GM21619 (cell line): ENCODE data around the gene SGTA.

Experiments used
- ATAC-seq: cut with Tn5 transposase; IDR thresholded peaks from one replicate; pipeline ENCODE4 v1.9.1; 2021; ENCODE audit not compliant: unreplicated experiment

The SGTA gene

DNA sequence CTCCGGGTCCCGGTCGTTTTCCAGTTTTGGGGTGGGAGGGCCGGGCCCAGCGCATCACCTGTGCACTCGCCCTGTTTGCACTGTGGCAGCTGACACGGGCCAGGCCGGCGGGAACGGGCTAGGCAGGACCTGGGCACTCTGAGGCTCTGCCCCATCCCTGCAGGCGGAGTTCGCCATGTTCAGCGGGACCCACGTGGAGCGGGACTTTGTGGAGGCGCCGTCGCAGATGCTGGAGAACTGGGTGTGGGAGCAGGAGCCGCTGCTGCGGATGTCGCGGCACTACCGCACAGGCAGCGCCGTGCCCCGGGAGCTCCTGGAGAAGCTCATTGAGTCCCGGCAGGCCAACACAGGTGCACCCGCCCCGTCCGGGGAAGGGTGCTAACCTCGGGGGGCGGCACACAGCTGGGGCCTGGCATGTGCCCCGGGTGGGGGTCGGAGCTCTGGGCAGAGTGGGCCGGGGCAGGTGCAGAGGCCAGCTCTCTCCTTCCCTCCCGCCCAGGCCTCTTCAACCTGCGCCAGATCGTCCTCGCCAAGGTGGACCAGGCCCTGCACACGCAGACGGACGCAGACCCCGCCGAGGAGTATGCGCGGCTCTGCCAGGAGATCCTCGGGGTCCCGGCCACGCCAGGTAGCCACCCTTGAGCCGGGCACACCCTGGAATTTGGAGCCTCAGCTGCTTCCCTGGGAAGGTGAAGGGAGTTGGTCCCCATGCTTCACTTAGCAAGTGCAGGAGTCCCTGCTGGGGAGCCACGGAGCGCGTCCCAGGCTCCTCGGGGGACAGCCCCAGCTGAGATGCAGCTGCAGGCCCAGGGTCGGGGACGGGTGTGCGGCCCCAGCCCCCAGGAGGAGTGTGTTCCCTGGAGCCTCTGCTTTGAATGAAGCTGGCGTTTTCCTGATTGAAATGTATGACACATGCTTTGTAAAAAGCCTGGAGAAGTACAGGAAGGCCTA is 27.3 kb upstream of the SGTA start:
- no peak for ATAC-seq

DNA sequence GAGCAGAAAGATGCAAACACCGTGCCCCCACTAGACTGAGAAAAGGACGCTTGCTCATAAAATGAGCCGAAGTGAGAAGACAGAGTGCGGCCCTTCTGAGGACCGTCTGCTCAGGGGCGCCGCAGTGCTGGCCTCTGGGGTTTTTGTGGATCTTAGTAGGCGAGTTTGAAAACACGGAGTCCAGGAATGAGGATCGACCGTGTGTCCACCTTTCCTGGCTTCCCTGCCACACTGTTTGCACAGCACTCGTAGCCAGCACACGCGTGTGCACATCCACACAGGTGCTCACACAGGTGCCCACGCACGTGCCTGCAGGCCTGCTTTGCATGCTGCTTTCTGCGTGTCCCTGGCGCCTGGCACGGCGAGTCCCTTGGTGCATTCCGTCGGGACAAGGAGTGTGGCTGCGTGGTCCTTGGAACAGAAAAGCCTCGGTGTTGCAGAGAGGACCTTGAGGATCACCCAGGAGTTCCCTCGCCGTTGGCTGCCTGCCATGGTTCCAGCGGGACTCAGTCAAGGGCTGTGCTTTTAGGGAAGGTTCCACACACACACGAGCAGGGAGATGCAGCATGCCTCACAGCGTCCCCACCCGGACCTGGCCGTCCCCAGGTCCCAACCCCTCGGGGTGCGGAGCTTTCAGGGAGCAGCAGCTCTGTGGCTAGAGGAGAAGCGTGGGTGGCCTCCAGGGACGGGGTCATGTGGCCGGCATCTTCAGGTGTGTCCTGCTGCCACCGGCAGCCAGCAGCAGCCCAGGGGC is 26.5 kb upstream of the SGTA start:
- no peak for ATAC-seq

DNA sequence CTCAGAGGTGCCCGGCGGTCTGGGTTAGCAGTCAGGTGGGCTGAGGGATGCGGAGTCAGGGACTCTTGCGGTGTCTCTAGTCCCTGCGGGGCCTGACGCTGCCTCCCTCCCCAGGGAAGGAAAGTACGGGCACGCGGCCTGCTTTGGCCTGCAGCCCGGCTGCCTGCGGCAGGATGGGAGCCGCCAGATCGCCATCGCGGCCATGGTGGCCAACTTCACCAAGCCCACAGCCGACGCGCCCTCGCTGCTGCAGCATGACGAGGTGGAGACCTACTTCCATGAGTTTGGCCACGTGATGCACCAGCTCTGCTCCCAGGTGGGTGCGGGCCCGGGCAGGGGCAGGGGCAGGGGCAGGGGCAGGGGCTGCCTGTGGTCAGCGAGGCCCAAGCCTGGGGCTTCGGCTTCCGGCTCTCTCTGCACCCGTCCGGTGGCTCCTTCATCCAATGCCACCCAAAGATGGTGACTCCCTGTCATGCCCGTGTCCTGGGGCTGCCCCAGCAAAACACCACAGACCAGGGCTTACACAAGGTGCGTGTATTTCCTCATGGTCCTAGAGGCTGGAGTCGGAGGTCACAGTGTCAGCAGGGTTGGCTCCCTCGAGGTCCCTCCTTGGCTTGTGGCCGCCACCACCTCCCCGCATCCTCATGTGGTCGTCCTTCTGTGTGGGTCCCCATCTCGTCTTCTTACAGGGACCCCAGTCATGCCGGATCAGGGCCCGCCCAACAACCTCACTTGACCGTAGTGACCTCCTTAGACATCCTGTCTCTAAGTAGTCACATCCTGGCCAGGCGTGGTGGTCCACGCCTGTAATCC is 25.3 kb upstream of the SGTA start:
- ATAC-seq = no peak

DNA sequence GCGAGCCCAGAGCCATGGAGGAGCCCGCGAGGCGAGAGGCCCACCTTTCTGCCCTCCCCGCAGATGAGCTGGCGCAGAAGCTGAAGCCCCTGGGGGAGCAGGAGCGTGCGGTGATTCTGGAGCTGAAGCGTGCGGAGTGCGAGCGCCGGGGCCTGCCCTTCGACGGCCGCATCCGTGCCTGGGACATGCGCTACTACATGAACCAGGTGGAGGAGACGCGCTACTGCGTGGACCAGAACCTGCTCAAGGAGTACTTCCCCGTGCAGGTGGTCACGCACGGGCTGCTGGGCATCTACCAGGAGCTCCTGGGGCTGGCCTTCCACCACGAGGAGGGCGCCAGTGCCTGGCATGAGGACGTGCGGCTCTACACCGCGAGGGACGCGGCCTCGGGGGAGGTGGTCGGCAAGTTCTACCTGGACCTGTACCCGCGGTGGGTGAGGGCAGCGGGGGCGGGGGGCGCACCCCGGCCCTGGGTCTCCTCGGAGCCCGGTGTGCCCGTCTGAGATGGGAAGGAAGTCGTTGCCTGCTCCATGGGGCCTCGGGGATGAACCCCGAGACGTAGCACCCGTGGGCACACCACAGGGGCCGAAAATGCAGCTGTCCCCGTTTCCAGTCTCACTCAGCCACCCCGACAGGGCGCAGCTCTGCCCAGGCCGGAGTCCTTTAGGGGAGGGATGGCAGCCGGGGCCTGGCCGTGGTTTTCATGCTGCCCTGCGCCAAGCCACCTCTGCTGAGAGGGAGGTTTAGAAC is 24.5 kb upstream of the SGTA start:
- ATAC-seq = no peak

DNA sequence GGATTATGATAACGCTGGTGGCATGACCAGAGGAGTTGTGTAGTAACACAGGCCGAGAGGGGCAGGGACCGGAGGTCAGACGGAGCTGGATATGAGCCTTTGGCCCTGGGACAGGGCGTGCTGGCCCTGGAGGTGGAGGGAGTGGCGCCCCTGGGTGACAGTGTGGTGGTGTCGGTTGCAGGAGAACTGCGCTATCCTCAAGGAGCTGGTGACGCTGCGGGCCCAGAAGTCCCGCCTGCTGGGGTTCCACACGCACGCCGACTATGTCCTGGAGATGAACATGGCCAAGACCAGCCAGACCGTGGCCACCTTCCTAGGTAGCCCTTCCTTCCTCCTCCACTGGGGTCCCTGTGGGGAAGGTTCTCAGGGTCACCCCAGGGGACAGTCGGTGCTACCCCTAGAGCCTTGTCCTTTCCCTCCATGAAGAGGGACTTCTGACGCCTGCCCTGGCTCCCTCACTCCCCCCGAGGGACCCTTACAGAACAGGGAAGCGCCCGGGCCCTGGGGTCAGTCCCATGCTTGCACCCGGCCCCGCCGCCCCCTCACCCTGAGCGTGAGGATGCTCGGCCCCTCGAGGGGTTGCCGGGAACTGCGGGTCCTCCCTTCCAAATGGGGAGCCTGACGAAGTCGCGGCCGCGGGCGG is 23.8 kb upstream of the SGTA start:
- no peak for ATAC-seq

DNA sequence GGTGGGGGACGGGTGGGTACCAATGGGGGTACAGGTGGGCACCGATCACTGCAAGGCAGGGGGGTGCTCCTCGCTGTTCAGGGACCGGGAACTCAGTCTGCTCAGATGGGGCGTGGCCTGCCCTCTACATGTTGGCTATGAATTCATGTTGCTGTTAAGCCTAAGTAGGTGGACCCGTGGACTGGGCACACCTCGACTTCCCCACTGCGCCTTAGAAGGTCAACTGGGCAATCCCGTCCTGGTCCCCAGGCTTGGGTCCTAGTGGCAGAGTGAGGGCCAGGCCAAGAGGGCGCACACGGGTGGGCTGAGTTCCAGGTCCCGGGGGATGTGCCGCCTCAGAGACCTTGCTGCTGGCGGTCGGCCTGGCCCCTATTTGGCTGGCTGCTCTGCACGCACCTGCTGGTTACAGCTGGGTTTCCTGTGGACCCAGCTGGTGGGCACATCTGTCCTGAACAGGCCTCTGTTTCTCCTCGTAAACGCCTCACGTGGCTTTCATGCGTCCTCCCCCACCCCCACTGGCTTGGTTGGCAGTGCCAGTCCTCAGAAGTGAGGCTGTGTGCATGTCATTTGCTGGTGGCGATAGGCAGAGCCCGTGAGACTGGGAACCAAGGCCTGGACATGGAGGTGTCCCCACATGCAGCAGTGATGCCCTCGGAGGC is 23.0 kb upstream of the SGTA start:
- no peak for ATAC-seq

DNA sequence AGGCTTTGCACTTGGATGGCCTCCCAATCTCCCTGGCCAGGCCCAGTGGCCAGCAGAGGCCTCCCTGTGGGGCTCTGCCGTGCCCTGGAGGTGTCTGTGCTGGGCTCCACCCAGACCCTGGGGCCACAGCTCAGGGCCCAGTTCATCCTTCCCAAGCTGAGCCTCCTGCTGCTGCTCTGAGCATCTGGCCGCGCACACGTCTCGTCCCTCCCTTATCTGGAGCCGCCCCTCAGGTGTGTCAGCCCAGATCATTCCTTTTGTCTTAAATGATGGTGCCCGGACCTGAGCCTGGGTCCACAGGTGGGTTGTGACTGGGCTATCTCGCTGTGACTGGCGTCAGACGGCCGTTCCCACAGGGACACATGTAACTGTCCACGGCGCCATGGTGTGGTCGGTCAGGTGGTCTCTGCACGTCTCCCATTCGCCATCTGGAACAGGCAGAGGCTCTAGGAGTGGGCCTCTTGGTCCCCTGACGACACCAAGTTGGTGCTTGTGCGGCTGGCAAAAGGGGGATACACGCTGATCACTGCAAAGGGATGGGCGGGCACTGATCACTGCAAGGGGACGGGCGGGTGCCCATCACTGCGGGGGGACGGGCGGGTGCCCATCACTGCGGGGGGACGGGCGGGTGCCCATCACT is 22.3 kb upstream of the SGTA start:
- ATAC-seq = no peak

DNA sequence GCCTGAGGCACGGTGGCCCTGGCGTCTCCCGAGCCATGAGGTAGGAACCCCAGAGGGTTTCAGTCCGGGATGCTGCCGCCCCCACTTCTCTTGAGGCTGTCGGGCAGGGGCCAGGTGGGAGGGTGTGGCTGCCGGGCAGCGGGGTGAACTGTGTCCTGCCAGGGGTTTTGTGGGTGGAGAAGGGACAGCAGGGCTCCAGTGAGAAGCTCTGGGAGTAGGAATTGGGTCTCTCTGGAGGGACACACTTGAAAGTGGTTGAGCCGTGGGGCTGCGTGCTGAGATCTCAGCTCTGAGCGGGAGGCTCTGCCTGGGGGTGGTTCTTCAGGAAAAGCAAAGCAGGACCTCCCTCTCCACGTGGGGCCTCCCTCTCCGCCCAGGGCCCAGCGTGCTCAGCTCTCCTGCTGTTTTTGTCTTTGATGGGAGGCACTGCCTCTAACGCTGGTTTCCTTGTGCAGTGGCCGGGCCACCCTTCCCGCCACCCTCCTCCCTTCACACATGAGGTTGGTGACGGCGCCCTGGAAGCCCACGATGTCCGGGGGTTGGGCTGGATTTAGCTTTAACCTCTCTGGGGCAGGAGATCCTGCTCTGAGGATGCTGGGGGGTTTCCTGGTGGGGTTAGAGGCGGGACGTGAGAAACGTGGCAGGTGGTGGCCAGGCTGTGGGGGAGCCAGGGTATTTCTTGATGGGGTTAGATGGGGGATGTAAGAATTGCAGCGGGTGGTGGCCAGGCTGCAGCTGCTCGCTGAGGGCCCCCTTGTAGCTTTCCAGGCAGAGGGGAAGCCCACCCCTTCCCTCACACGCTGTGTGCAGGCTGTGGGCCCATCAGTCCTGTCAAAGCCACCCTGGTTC is 21.3 kb upstream of the SGTA start:
- ATAC-seq = no peak

DNA sequence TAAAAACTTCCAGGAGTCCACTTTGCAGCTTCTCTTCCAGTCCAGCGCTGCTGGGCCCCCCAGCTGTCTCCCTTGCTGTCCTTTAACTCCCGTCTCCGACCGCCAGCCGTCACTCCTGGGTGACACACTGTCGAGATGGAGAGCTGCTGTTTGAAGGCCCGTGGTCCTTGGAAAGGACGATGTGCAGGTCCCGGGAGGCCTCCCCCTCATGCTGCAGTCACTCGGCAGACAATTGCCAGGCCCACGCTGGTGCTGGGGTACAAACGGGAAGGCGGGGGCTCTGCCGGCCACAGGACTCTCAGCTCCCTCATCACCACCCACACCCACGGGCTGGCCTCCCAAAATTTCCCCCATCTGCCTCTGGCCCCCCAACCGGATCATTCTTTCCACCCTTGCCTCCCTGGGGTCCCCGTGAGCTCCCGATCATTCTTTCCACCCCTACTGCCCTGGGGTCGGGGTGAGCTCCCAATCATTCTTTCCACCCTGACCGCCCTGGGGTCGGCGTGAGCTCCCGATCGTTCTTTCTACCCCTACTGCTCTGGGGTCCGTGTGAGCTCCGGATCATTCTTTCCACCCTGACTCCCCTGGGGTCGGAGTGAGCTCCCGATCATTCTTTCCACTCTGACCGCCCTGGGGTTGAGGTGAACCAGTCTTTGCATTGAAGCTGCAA is 20.5 kb upstream of the SGTA start:
- ATAC-seq = no peak

DNA sequence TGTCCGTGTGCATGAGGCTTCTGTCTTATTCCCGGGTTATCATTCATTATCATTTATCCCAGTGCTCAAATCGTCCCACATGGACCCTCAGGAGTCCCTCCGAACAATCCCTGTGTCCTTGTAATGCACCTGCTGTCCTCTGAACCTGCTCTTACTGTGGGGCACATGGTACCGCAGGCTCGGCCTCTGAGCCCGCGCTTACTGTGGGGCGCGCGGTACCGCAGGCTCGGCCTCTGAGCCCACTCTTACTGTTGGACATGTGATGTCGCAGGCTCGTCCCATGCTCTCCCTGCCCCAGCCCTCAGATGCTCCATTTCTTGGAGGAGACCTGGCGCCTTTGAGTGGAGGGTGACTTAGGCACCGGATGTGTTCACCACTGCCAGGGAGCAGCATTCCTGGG is 19.8 kb upstream of the SGTA start:
- ATAC-seq = no peak

DNA sequence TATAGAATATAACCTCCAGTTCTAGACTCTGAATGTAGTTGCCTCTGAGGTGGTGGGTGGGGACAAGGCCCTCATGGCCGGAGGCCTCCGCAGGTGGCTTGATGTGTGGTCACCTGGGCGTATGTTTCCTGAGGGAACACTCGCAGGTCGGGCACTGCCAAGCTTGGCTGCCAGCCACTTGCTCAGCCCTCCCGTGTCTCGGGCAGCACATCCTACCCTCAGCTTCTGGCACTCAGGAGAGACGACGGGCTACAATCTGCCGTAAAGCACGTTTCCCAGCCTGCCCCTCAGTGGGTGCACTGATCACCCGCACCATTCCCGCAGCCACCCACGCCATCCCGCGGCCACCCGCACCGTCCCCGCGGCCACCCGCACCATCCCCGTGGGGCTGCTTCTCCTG is 17.4 kb upstream of the SGTA start:
- no peak for ATAC-seq

DNA sequence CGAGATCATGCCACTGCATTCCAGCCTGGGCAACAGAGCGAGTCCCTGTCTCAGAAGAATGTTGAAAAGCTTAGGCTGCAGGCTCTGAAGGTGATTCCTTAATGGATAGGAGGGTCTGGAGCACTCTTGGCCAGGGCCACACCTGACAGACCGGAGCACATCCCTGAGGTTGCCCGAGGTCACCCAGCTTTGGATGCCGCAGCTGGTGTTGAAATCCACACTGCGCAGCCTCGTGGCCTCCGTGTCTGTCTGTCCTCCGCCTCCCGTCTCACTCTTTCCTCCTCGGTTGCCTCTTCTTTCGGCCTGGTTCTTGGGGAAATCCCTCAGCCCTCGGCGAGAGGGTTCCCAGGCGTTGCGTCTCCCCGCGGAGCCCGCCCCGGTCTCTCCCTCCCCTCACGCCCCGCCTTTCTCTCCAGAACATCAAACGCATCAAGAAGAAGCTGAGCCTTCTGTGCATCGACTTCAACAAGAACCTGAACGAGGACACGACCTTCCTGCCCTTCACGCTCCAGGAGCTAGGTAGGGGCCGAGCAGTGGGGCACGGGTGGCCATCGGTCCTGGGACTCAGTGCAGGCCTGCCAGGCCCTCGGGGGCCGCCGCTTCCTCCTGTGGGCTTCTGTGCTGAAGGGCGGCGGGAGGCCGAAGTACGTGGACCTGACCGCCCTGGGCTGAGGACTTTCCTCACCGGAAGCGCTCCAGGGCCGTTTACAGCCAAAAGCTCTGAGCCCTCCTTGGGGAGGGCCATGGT is 16.4 kb upstream of the SGTA start:
- no peak for ATAC-seq

DNA sequence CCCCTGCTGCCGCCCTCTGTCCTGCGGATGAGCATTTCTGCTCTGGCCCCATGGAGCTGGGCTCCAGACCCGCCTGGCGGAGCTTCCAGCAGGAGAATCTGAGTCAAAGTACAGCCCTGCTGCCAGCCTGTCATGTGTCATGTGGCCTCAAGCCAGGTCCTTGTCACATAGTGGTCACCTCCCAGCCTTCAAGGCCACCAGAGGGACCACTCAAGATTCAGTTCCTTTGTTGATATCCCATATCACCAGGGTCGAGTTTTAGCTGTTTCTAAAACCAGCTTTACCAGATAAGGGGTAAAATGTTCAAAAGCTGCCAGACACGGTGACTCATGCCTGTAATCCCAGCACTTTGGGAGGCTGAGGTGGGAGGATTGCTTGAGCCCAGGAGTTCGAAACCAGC is 15.7 kb upstream of the SGTA start:
- no peak for ATAC-seq

DNA sequence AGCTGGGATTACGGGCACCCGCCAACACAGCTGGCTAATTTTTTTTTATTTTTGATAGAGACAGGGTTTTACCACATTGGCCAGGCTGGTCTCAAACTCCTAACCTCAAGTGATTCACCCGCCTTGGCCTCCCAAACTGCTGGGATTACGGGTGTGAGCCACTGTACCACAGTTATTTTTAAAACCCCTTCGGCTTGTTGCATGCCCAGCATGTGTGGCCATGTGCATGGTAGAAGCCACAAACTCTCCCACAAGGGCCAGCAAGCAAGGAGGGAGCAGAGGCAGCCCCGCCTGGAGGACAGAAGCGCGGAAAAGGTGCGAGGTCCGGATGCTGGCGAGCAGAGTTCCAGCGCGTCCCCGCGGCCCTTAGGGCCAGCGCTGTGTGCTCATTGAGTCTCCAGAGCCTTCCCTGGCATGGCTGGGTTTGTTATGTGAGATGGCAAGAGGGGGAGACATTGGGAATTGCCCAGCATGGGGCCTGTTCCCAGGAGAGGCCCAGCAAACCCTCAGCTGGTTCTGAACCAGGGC is 15.1 kb upstream of the SGTA start:
- ATAC-seq = no peak

DNA sequence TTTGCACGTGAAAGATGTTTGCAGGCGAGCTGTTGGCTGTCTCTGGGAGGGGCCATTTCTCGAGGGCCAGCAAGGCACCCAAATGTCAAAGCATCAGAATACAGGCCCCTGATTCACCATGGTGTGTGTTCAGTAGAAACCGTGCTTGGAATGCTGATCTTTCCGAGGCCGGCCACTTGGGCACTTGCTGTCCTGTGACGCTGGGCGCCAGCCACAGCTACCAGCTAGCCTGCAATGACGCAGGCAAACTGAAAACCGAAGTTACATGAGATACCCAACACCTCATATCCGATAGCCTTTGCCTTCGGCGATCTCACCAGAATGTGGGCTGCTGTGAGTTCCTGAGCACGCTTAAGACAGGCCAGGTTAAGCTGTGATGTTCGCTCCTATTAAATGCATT is 14.2 kb upstream of the SGTA start:
- no peak for ATAC-seq

DNA sequence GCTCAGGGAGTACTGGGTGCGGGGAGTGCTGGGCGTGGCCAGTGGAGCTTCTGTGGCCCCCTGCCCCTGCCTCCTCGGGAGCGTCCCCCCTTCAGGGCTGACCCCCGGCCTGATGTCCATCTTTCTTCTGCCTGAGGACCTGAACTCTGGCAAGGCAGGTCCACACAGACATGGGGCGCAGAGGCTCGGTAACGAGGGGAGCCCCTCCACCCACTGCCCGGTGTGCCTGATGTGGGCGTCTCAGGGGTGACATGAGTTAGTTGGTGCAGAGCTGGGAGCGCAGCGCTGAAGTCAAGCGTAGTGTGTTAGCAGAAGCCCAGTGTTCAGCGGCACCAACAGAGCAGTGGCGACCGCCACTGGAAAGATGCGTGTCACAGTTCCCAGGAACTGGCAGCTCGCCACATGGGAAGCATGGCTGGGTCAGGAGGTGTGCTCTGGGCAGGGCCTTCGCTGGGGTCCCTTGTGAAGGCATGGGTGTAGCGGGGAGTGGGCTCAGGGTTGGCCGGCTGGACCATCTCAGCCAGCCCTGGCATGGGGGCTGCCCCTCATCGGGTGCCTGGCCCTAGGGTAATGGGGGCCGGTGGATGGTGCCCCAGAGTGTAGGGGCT is 13.7 kb upstream of the SGTA start:
- ATAC-seq = no peak
